Activated CD4-positive, alpha-beta T cell treated with anti-CD3 and anti-CD28 coated beads, Interleukin-2, amount 50 U/mL, for 48 hours (primary cell): ENCODE measurements around the gene EVI5.
A peak's percentile ranks its signal among the peaks of the same experiment; 100 is the strongest.
"Not testable (repeated sequence)": the region's sequence is repeated elsewhere in the genome, so short reads cannot be mapped to it uniquely, and the experiment has no call there.

Source experiments
- DNase-seq, 2 experiments: peaks; one replicate each; pipeline ENCODE4 v3.0.0-alpha.2; 2020

Gene EVI5

GRCh38 chr1:92567211-92567868 lies 217.6 kb downstream of the EVI5 start:
- DNase-seq = no peak

- DNase-seq = no peak
These were observed 221.3 kb downstream of the EVI5 start for GRCh38 chr1:92563457-92564216.

GRCh38 chr1:92556350-92556749 lies 228.6 kb downstream of the EVI5 start:
- no peak for DNase-seq

GRCh38 chr1:92554216-92554615 lies 230.7 kb downstream of the EVI5 start:
- no peak for DNase-seq

GRCh38 chr1:92551916-92552315 lies 233.0 kb downstream of the EVI5 start:
- no peak for DNase-seq

- DNase-seq = no peak
These were observed 240.1 kb downstream of the EVI5 start for GRCh38 chr1:92544756-92545165.

GRCh38 chr1:92543131-92544055 lies 241.5 kb downstream of the EVI5 start:
- no peak for DNase-seq

- peak; percentile 31 to 43 for DNase-seq
These were observed 246.4 kb downstream of the EVI5 start for GRCh38 chr1:92538413-92539061.

GRCh38 chr1:92538048-92538412 lies 246.9 kb downstream of the EVI5 start:
- DNase-seq = no peak

GRCh38 chr1:92536980-92537884 lies 247.7 kb downstream of the EVI5 start:
- DNase-seq = no peak

GRCh38 chr1:92536211-92536979 lies 248.5 kb downstream of the EVI5 start:
- no peak for DNase-seq

- not testable (repeated sequence) for DNase-seq
These were observed 252.5 kb downstream of the EVI5 start for GRCh38 chr1:92532371-92532770.

GRCh38 chr1:92531939-92532338 lies 253.0 kb downstream of the EVI5 start:
- not testable (repeated sequence) for DNase-seq

GRCh38 chr1:92527670-92528069 lies 257.2 kb downstream of the EVI5 start:
- DNase-seq = no peak

GRCh38 chr1:92524944-92525590 lies 259.8 kb downstream of the EVI5 start:
- not testable (repeated sequence) for DNase-seq

GRCh38 chr1:92519043-92519442 lies 265.9 kb downstream of the EVI5 start:
- DNase-seq = no peak

- DNase-seq = no peak
These were observed 268.3 kb downstream of the EVI5 start for GRCh38 chr1:92516574-92516973.

GRCh38 chr1:92515796-92516201 lies 269.1 kb downstream of the EVI5 start:
- DNase-seq = no peak

GRCh38 chr1:92511541-92511940 lies 273.4 kb downstream of the EVI5 start:
- no peak for DNase-seq

GRCh38 chr1:92509619-92510018 lies 275.3 kb downstream of the EVI5 start:
- no peak for DNase-seq
